Measurements from ENCODE around the gene RRP15. TPM values are rescaled to one million over a fixed set of nuclear protein-coding genes. Genes with fewer than 3 reads are reported as not detected.
A peak's percentile ranks its signal among the peaks of the same experiment; 100 is the strongest.

RRP15 gene
- total RNA-seq, 1 experiment from 2014 or later: 83.1 TPM

- ChIA-PET CTCF (interaction anchor here (0.6 to 0.9 kb wide), 3 partner anchors 11 to 1429 kb away, joined by 4 to 5 read pairs (median 4); no protein-coding TSS in a partner anchor), POLR2A (interaction anchor here (0.9 to 1.4 kb wide), 3 partner anchors 25 to 37 kb away, joined by 3 to 4 read pairs (median 3); no protein-coding TSS in a partner anchor)
- TF ChIP-seq CTCF (IDR thresholded peaks at IDR 0.05; ENCODE audit: unreplicated experiment): no peak
- no TSS peak for BruUV-seq (replicated peaks)
- H3K4me3 Mint-ChIP-seq (ENCODE audit: unreplicated experiment): no peak overlapping the region
- H3K4me1 Mint-ChIP-seq (ENCODE audit: insufficient read depth, unreplicated experiment): peaks cover 42% of the 10 kb centered on the region
- no peaks in the 10 kb centered on the region for H3K27me3 Mint-ChIP-seq (ENCODE audit: insufficient read depth, unreplicated experiment)
- intact Hi-C loops (cut with micrococcal nuclease): no loop called here
- peaks cover 2% of the 10 kb centered on the region for H3K36me3 Mint-ChIP-seq (ENCODE audit: insufficient read depth, unreplicated experiment)
- H3K27ac Mint-ChIP-seq (ENCODE audit: low read depth, unreplicated experiment): peak overlapping the region; percentile 59
- peak; percentile 84 for DNase-seq (ENCODE audit: unreplicated experiment)
- no peaks in the 10 kb centered on the region for H3K9me3 Mint-ChIP-seq (ENCODE audit: unreplicated experiment)
Observed at GRCh38 chr1:218384581-218384993, 99.5 kb downstream of the RRP15 start.

Other genes with a start within 250 kb of the RRP15 start
- 5.3 and 6.3 TPM in 2 replicates for gene TGFB2, start 60.0 kb downstream of the RRP15 start, total RNA-seq (2022)